ENCODE measurements around the gene ZNF580. TPM values are rescaled to one million over a fixed set of nuclear protein-coding genes. Genes with fewer than 3 reads are reported as not detected.

The ZNF580 gene
- total RNA-seq, 1 donor, result 6.5 TPM

- Histone ChIP-seq H4K20me1 (ENCODE audit: insufficient read depth, low read length) (peaks cover 86% of the 10 kb centered on the region), H3K27ac (ENCODE audit: low read depth, low read length) (no peak overlapping the region), H3K9me3 (ENCODE audit: low read depth, low read length) (no peaks in the 10 kb centered on the region), H3K4me2 (ENCODE audit: insufficient read depth, low read length) (no peak overlapping the region), H3K79me2 (ENCODE audit: insufficient read depth, low read length) (peaks cover 87% of the 10 kb centered on the region), H2AFZ (ENCODE audit: low read length) (no peak overlapping the region), H3K4me3 (ENCODE audit: insufficient read depth, low read length) (no peak overlapping the region), H3K27me3 (ENCODE audit: insufficient read depth, low read length) (no peaks in the 10 kb centered on the region), H3K4me1 (ENCODE audit: insufficient read depth, low read length) (peaks cover 9% of the 10 kb centered on the region), H3K36me3 (ENCODE audit: insufficient read depth, low read length) (peaks cover 65% of the 10 kb centered on the region)
- no peak for TF ChIP-seq CTCF (IDR thresholded peaks at IDR 0.05; ENCODE audit: extremely low read depth, low read depth, low read length)
- DNase-seq (ENCODE audit: insufficient read length, low spot score, missing footprints), result no peak
Observed at GRCh38 chr19:55667511-55667910, 26.7 kb downstream of the ZNF580 start.

GRCh38 chr19:55667958-55668357 is 27.2 kb downstream of the ZNF580 start:
- DNase-seq (ENCODE audit: insufficient read length, low spot score, missing footprints), result no peak
- Histone ChIP-seq H3K4me2 (ENCODE audit: insufficient read depth, low read length) (no peak overlapping the region), H3K4me3 (ENCODE audit: insufficient read depth, low read length) (no peak overlapping the region), H4K20me1 (ENCODE audit: insufficient read depth, low read length) (peaks cover 83% of the 10 kb centered on the region), H3K9me3 (ENCODE audit: low read depth, low read length) (no peaks in the 10 kb centered on the region), H3K79me2 (ENCODE audit: insufficient read depth, low read length) (peaks cover 85% of the 10 kb centered on the region), H3K36me3 (ENCODE audit: insufficient read depth, low read length) (peaks cover 61% of the 10 kb centered on the region), H2AFZ (ENCODE audit: low read length) (no peak overlapping the region), H3K4me1 (ENCODE audit: insufficient read depth, low read length) (peaks cover 10% of the 10 kb centered on the region), H3K27ac (ENCODE audit: low read depth, low read length) (no peak overlapping the region), H3K27me3 (ENCODE audit: insufficient read depth, low read length) (no peaks in the 10 kb centered on the region)
- no peak for TF ChIP-seq CTCF (IDR thresholded peaks at IDR 0.05; ENCODE audit: extremely low read depth, low read depth, low read length)

- H3K79me2 ChIP-seq (ENCODE audit: insufficient read depth, low read length), result peaks cover 85% of the 10 kb centered on the region
- H2AFZ ChIP-seq (ENCODE audit: low read length), result no peak overlapping the region
- H3K9me3 ChIP-seq (ENCODE audit: low read depth, low read length), result no peaks in the 10 kb centered on the region
- H4K20me1 ChIP-seq (ENCODE audit: insufficient read depth, low read length), result peaks cover 83% of the 10 kb centered on the region
- H3K27me3 ChIP-seq (ENCODE audit: insufficient read depth, low read length), result no peaks in the 10 kb centered on the region
- H3K36me3 ChIP-seq (ENCODE audit: insufficient read depth, low read length), result peaks cover 54% of the 10 kb centered on the region
- no peak overlapping the region for H3K4me3 ChIP-seq (ENCODE audit: insufficient read depth, low read length)
- H3K4me1 ChIP-seq (ENCODE audit: insufficient read depth, low read length), result peaks cover 10% of the 10 kb centered on the region
- no peak for DNase-seq (ENCODE audit: insufficient read length, low spot score, missing footprints)
- no peak overlapping the region for H3K27ac ChIP-seq (ENCODE audit: low read depth, low read length)
- no peak overlapping the region for H3K4me2 ChIP-seq (ENCODE audit: insufficient read depth, low read length)
- no peak for TF ChIP-seq CTCF (IDR thresholded peaks at IDR 0.05; ENCODE audit: extremely low read depth, low read depth, low read length)
Observed at GRCh38 chr19:55668603-55669348, 28.0 kb downstream of the ZNF580 start.

- H3K27ac ChIP-seq (ENCODE audit: low read depth, low read length), result no peak overlapping the region
- no peaks in the 10 kb centered on the region for H3K9me3 ChIP-seq (ENCODE audit: low read depth, low read length)
- peaks cover 14% of the 10 kb centered on the region for H3K4me1 ChIP-seq (ENCODE audit: insufficient read depth, low read length)
- H3K79me2 ChIP-seq (ENCODE audit: insufficient read depth, low read length), result peaks cover 83% of the 10 kb centered on the region
- no peak overlapping the region for H3K4me3 ChIP-seq (ENCODE audit: insufficient read depth, low read length)
- H4K20me1 ChIP-seq (ENCODE audit: insufficient read depth, low read length), result peaks cover 75% of the 10 kb centered on the region
- H3K27me3 ChIP-seq (ENCODE audit: insufficient read depth, low read length), result no peaks in the 10 kb centered on the region
- no peak overlapping the region for H2AFZ ChIP-seq (ENCODE audit: low read length)
- peaks cover 46% of the 10 kb centered on the region for H3K36me3 ChIP-seq (ENCODE audit: insufficient read depth, low read length)
- no peak for TF ChIP-seq CTCF (IDR thresholded peaks at IDR 0.05; ENCODE audit: extremely low read depth, low read depth, low read length)
- no peak overlapping the region for H3K4me2 ChIP-seq (ENCODE audit: insufficient read depth, low read length)
- DNase-seq (ENCODE audit: insufficient read length, low spot score, missing footprints), result no peak
Observed at GRCh38 chr19:55669418-55670279, 28.8 kb downstream of the ZNF580 start.
